ENCODE measurements around the gene SGIP1.

DNA sequence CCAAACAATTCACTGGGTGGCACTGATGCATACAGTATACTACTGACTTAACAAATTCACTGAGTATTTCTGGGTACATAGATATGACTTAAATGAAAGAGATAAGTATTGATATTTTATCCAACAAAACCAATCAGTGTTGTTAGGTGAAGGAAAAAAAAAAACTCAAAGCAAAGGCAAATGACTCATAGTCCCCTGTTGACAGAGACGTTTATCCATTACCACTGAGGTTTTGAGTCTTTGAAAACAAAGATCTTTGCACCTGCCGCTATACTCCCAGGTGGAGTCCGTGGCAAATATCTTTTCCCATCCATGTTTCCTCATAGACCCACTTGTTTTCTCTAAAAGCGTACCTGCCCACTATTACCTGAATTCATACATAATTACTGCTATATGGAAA lies 236.7 kb downstream of the SGIP1 start:
- TF ChIP-seq, protein P1, sequence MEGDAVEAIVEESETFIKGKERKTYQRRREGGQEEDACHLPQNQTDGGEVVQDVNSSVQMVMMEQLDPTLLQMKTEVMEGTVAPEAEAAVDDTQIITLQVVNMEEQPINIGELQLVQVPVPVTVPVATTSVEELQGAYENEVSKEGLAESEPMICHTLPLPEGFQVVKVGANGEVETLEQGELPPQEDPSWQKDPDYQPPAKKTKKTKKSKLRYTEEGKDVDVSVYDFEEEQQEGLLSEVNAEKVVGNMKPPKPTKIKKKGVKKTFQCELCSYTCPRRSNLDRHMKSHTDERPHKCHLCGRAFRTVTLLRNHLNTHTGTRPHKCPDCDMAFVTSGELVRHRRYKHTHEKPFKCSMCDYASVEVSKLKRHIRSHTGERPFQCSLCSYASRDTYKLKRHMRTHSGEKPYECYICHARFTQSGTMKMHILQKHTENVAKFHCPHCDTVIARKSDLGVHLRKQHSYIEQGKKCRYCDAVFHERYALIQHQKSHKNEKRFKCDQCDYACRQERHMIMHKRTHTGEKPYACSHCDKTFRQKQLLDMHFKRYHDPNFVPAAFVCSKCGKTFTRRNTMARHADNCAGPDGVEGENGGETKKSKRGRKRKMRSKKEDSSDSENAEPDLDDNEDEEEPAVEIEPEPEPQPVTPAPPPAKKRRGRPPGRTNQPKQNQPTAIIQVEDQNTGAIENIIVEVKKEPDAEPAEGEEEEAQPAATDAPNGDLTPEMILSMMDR (IDR thresholded peaks at IDR 0.05), result no peak
- TF ChIP-seq EZH2phosphoT487 (IDR thresholded peaks at IDR 0.05; ENCODE audit: borderline replicate concordance, low read depth) (no peak), TEAD4 (IDR thresholded peaks at IDR 0.05; ENCODE audit: borderline replicate concordance, insufficient read depth) (no peak), TAF1 (IDR thresholded peaks at IDR 0.05; ENCODE audit: borderline replicate concordance, low read depth, low read length) (no peak), FOXM1 (IDR thresholded peaks at IDR 0.05; ENCODE audit: low read depth) (no peak)

Measured in SK-N-SH (cell line).